CD14-positive monocyte (primary cell): ENCODE measurements around the gene MYO7A. TPM values are rescaled to one million over a fixed set of nuclear protein-coding genes. Genes with fewer than 3 reads are reported as not detected.

Experiments used
- DNase-seq, 3 donors: peaks; one replicate each; pipeline ENCODE4 v3.0.0-alpha.2; 2011 to 2022
- H2AFZ ChIP-seq: 2 replicates; pipeline ENCODE4 v1.6.0; 2012; ENCODE audit warnings: mild to moderate bottlenecking, low read depth, low read length, inconsistent platforms; ENCODE audit not compliant: insufficient read depth, poor library complexity, severe bottlenecking
- H3K27ac ChIP-seq, 2 donors: 1 replicate in 1 of 2; 2 replicates in 1 of 2; pipeline ENCODE4 v1.5.1; 2012 to 2013; ENCODE audit warnings: low read length in 2 of 2, control low read depth in 1 of 2, inconsistent platforms in 1 of 2, low read depth in 1 of 2, mild to moderate bottlenecking in 1 of 2
- H3K27me3 ChIP-seq, 2 donors: one replicate each; pipeline versions ENCODE4 v1.6.0 to v1.6.1; 2011 to 2013; ENCODE audit warnings: low read length in 2 of 2; ENCODE audit not compliant: control insufficient read depth in 2 of 2, insufficient read depth in 2 of 2
- H3K36me3 ChIP-seq, 2 donors: replicated peaks in 1 of 2; 1 replicate in 1 of 2; 2 replicates in 1 of 2; pipeline versions ENCODE4 v1.5.1 to v1.6.1; 2012 to 2013; ENCODE audit warnings: low read length in 2 of 2, control low read depth in 1 of 2, inconsistent platforms in 1 of 2, mild to moderate bottlenecking in 1 of 2; ENCODE audit not compliant: insufficient read depth in 2 of 2, control insufficient read depth in 1 of 2
- H3K4me1 ChIP-seq, 2 donors: 1 replicate in 1 of 2; 2 replicates in 1 of 2; pipeline versions ENCODE4 v1.5.1 to v1.6.1; 2012 to 2013; ENCODE audit warnings: low read length in 2 of 2, control low read depth in 1 of 2, inconsistent platforms in 1 of 2, mild to moderate bottlenecking in 1 of 2, moderate library complexity in 1 of 2; ENCODE audit not compliant: insufficient read depth in 2 of 2, control insufficient read depth in 1 of 2
- H3K4me2 ChIP-seq: replicated peaks from 2 replicates; pipeline ENCODE3; 2012; ENCODE audit warnings: low read length, moderate library complexity, mild to moderate bottlenecking; ENCODE audit not compliant: poor library complexity, severe bottlenecking; ENCODE audit errors: extremely low read depth
- H3K4me3 ChIP-seq, 3 experiments: fragments of 200-600 bp in 1 of 3; sonication (generic) in 1 of 3; replicated peaks in 1 of 3; 1 replicate in 2 of 3; 2 replicates in 1 of 3; pipeline ENCODE4 v1.5.1; 2011 to 2013; ENCODE audit warnings: low read length in 3 of 3, mild to moderate bottlenecking in 3 of 3, control low read depth in 2 of 3, low read depth in 2 of 3, inconsistent platforms in 1 of 3, moderate library complexity in 1 of 3
- H3K79me2 ChIP-seq: 2 replicates; pipeline ENCODE4 v1.6.0; 2012; ENCODE audit warnings: mild to moderate bottlenecking, control low read depth, inconsistent platforms, low read length, moderate library complexity; ENCODE audit not compliant: insufficient read depth
- H3K9ac ChIP-seq: 2 replicates; pipeline ENCODE4 v1.6.0; 2017; ENCODE audit warnings: low read length, mild to moderate bottlenecking; ENCODE audit not compliant: insufficient read depth, poor library complexity, severe bottlenecking
- H3K9me3 ChIP-seq, 2 donors: replicated peaks in 1 of 2; 1 replicate in 1 of 2; 2 replicates in 1 of 2; pipeline versions ENCODE4 v1.5.1 to v1.6.1; 2012 to 2013; ENCODE audit warnings: low read length in 2 of 2, control low read depth in 1 of 2; ENCODE audit not compliant: control insufficient read depth in 1 of 2, insufficient read depth in 1 of 2
- H4K20me1 ChIP-seq: 2 replicates; pipeline ENCODE4 v1.6.0; 2012; ENCODE audit warnings: mild to moderate bottlenecking, low read length, control low read depth, moderate library complexity; ENCODE audit not compliant: insufficient read depth
- H3K27ac Mint-ChIP-seq, 7 donors: one replicate each; pipeline ENCODE4 v1.8.0; 2020; ENCODE audit warnings: mild to moderate bottlenecking in 7 of 7, mixed read lengths in 7 of 7, moderate library complexity in 6 of 7, inconsistent platforms in 2 of 7
- H3K27me3 Mint-ChIP-seq, 3 donors: one replicate each; pipeline ENCODE4 v1.8.0; 2021 to 2022; ENCODE audit warnings: low read depth in 3 of 3, mild to moderate bottlenecking in 3 of 3, mixed read lengths in 3 of 3, moderate library complexity in 3 of 3, inconsistent platforms in 1 of 3
- H3K36me3 Mint-ChIP-seq, 2 donors: one replicate each; pipeline ENCODE4 v1.8.0; 2020; ENCODE audit warnings: mixed read lengths in 2 of 2, inconsistent platforms in 1 of 2, mild to moderate bottlenecking in 1 of 2
- H3K4me1 Mint-ChIP-seq: one replicate; pipeline ENCODE4 v1.8.0; 2020; ENCODE audit warnings: mild to moderate bottlenecking, mixed read lengths
- H3K4me3 Mint-ChIP-seq, 2 donors: one replicate each; pipeline ENCODE4 v1.8.0; 2020; ENCODE audit warnings: mild to moderate bottlenecking in 2 of 2, mixed read lengths in 2 of 2, moderate library complexity in 1 of 2
- H3K9me3 Mint-ChIP-seq, 7 donors: one replicate each; pipeline ENCODE4 v1.8.0; 2020 to 2022; ENCODE audit warnings: mixed read lengths in 7 of 7, mild to moderate bottlenecking in 6 of 7, moderate library complexity in 6 of 7, inconsistent platforms in 2 of 7
- WGBS: methylation state at CpG from one replicate; pipeline ENCODE4 v1.1.5; 2013; ENCODE audit warnings: missing lambda C conversion rate; ENCODE audit not compliant: insufficient coverage; 5-methylcytosine and 5-hydroxymethylcytosine counted together
- intact Hi-C, 2 donors: fragments of 100-400 bp; cut with micrococcal nuclease; formaldehyde crosslinking; loops; one replicate each; pipeline versions ENCODE4 v1.15.0 to v1.15.1; 2023
- polyA plus RNA-seq, 3 donors: library from polyadenylated mRNA; depleted of rRNA in 1 of 3; unstranded in 2 of 3; stranded (reverse) in 1 of 3; fragments of 300-500 nt in 2 of 3; fragments of >200 nt in 1 of 3; fragmentation: Illumina TruSeq in 2 of 3; gene quantifications; 1 replicate in 2 of 3; 2 replicates in 1 of 3; pipeline ENCODE4 v1.2.3, GENCODE V29; 2012 to 2021
- TF ChIP-seq, protein P1 (sequence below): fragments of 200-600 bp; IDR thresholded peaks from one replicate; pipeline ENCODE4 v1.8.0; 2022; ENCODE audit warnings: antibody characterized with exemption, mild to moderate bottlenecking

MYO7A gene
- polyA plus RNA-seq, 3 donors: 3.5 to 7.8 (median 3.6) TPM

- Histone ChIP-seq H3K4me2 (no peak overlapping the region), H3K79me2 (no peaks in the 10 kb centered on the region), H3K36me3 (peaks cover 4 to 7% of the 10 kb centered on the region in 2 donors), H3K9ac (peak overlapping the region; percentile 71), H3K4me1 (peaks cover 38 to 40% of the 10 kb centered on the region in 2 donors), H3K4me3 (peak overlapping the region in 1 of 3 experiments; percentile 70), H3K27me3 (no peaks in the 10 kb centered on the region), H3K27ac (peak overlapping the region in 1 of 2 donors; percentile 87), H4K20me1 (no peaks in the 10 kb centered on the region), H2AFZ (no peak overlapping the region), H3K9me3 (no peaks in the 10 kb centered on the region)
- TF ChIP-seq, protein P1, sequence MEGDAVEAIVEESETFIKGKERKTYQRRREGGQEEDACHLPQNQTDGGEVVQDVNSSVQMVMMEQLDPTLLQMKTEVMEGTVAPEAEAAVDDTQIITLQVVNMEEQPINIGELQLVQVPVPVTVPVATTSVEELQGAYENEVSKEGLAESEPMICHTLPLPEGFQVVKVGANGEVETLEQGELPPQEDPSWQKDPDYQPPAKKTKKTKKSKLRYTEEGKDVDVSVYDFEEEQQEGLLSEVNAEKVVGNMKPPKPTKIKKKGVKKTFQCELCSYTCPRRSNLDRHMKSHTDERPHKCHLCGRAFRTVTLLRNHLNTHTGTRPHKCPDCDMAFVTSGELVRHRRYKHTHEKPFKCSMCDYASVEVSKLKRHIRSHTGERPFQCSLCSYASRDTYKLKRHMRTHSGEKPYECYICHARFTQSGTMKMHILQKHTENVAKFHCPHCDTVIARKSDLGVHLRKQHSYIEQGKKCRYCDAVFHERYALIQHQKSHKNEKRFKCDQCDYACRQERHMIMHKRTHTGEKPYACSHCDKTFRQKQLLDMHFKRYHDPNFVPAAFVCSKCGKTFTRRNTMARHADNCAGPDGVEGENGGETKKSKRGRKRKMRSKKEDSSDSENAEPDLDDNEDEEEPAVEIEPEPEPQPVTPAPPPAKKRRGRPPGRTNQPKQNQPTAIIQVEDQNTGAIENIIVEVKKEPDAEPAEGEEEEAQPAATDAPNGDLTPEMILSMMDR: no peak
- peaks cover 5 to 9% of the 10 kb centered on the region in 2 donors for H3K36me3 Mint-ChIP-seq
- peaks cover 2 to 7% (median 5%) of the 10 kb centered on the region in 3 donors for H3K27me3 Mint-ChIP-seq
- DNase-seq: no peak
- peak overlapping the region in 1 of 7 donors; percentile 93 for H3K27ac Mint-ChIP-seq
- H3K4me1 Mint-ChIP-seq: peaks cover 40% of the 10 kb centered on the region
- H3K4me3 Mint-ChIP-seq: no peak overlapping the region
- WGBS: 93% methylated on average over 16 of the region's 16 CpGs
- intact Hi-C loops: no loop called here
- H3K9me3 Mint-ChIP-seq: peaks cover 0 to 4% (median 0%) of the 10 kb centered on the region in 7 donors
Measured at GRCh38 chr11:77174559-77174958, 46.5 kb downstream of the MYO7A start.

- Mint-ChIP-seq H3K4me3 (peak overlapping the region; percentile 79 to 92), H3K36me3 (peaks cover 9 to 15% of the 10 kb centered on the region in 2 donors), H3K27me3 (peaks cover 2 to 7% (median 5%) of the 10 kb centered on the region in 3 donors), H3K4me1 (peaks cover 40% of the 10 kb centered on the region), H3K27ac (peak overlapping the region; percentile 87 to 94 (median 91)), H3K9me3 (peaks cover 0 to 4% (median 0%) of the 10 kb centered on the region in 7 donors)
- DNase-seq: peak; percentile 24 to 38 (median 27)
- peak overlapping the region; percentile 83 for H2AFZ ChIP-seq
- H3K79me2 ChIP-seq: no peaks in the 10 kb centered on the region
- no peaks in the 10 kb centered on the region for H3K9me3 ChIP-seq
- no peaks in the 10 kb centered on the region for H3K27me3 ChIP-seq
- no peaks in the 10 kb centered on the region for H4K20me1 ChIP-seq
- H3K4me1 ChIP-seq: peaks cover 38 to 40% of the 10 kb centered on the region in 2 donors
- H3K27ac ChIP-seq: peak overlapping the region; percentile 82 to 87
- intact Hi-C loops: no loop called here
- peak overlapping the region; percentile 71 for H3K9ac ChIP-seq
- peak overlapping the region; percentile 72 for H3K4me2 ChIP-seq
- peak overlapping the region; percentile 1 to 70 (median 25) for H3K4me3 ChIP-seq
- H3K36me3 ChIP-seq: peaks cover 4 to 7% of the 10 kb centered on the region in 2 donors
- 42% methylated on average over 14 of the region's 15 CpGs for WGBS
- TF ChIP-seq, protein P1: no peak
Measured at GRCh38 chr11:77175021-77175842, 47.2 kb downstream of the MYO7A start.
